Measurements from ENCODE around the gene OTUB2. TPM values are rescaled to one million over a fixed set of nuclear protein-coding genes. Genes with fewer than 3 reads are reported as not detected.

The OTUB2 gene
- total RNA-seq, 4 donors from 2014 or later: 0.21 to 0.66 (median 0.60) TPM; not detected in 1

DNA sequence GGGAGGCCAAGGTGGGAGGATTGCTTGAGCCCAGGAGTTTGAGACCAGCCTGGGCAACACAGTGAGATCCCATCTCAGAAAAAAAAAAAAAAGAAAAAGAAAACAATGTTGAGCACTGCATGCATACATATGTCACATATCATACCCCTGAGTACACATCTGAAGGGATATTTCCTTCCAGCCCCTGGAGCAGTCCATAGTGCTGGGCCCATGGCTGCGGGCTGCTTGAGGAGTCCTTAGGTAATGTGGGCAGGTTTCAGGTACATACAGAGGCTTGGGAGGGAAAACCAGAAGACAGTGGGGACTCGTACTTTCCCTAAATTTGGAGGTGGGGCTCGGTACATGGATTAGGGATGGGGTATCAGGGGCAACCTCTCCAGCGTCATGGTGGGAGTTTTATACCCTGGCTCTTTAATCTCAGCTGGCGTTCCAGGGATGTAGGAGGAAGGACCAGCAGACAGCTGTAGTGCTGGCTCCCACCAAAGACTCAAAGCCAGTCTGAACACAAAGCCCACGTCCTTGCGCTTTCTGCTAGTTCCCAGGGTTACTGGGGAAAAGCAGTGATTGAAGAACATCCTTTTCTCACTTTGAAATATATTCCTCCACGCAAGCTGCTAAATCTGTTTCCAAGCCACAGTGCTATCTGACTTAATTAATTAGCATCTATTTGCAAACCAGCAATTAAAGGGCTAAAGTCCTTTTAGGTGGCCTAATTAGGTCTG lies 5.2 kb downstream of the OTUB2 start:
- 88 to 89% methylated on average over 8 of the region's 8 CpGs for WGBS, 2 donors

DNA sequence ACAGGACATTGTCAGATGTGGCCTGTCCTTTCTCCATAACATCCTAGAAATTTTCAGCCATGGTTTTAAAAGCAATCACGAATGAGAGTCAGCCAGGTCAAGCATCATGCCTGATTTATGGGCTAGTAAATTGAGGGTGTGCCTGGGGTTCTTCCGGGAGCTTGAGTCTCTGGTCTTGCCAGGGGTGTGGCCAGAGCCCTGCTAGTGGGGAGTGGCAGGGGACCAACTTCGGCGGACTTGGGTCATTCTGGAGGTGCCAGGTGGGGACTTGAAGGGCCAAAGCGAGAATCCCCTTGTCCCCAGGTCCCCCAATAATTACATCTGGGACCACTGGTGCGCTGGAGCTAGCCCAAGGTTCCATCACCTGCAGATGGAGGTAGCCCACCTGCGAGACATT lies 5.7 kb downstream of the OTUB2 start:
- H3K9me3 ChIP-seq: no peaks in the 10 kb centered on the region
- no peaks in the 10 kb centered on the region for H3K36me3 ChIP-seq
- no peak overlapping the region for H3K4me3 ChIP-seq
- DNase-seq (ENCODE audit: low spot score in 2 of 2): no peak
- H3K4me1 ChIP-seq: peaks cover 0 to 7% (median 0%) of the 10 kb centered on the region in 4 donors
- WGBS, 2 donors: 67 to 71% methylated on average over 7 of the region's 7 CpGs
- TF ChIP-seq POLR2A (IDR thresholded peaks at IDR 0.05): no peak
- no peak overlapping the region for H3K27ac ChIP-seq
- no peaks in the 10 kb centered on the region for H3K27me3 ChIP-seq

More for the DNA sequence above, 5.2 kb downstream of the OTUB2 start:
- no peak overlapping the region for H3K27ac ChIP-seq
- H3K4me1 ChIP-seq: peaks cover 0 to 13% (median 0%) of the 10 kb centered on the region in 4 donors
- DNase-seq (ENCODE audit: low spot score in 2 of 2): no peak
- H3K9me3 ChIP-seq: no peaks in the 10 kb centered on the region
- TF ChIP-seq, protein P1, sequence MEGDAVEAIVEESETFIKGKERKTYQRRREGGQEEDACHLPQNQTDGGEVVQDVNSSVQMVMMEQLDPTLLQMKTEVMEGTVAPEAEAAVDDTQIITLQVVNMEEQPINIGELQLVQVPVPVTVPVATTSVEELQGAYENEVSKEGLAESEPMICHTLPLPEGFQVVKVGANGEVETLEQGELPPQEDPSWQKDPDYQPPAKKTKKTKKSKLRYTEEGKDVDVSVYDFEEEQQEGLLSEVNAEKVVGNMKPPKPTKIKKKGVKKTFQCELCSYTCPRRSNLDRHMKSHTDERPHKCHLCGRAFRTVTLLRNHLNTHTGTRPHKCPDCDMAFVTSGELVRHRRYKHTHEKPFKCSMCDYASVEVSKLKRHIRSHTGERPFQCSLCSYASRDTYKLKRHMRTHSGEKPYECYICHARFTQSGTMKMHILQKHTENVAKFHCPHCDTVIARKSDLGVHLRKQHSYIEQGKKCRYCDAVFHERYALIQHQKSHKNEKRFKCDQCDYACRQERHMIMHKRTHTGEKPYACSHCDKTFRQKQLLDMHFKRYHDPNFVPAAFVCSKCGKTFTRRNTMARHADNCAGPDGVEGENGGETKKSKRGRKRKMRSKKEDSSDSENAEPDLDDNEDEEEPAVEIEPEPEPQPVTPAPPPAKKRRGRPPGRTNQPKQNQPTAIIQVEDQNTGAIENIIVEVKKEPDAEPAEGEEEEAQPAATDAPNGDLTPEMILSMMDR (IDR thresholded peaks at IDR 0.05): no peak
- TF ChIP-seq POLR2A (IDR thresholded peaks at IDR 0.05): no peak
- no peak for TF ChIP-seq EP300 (IDR thresholded peaks at IDR 0.05)
- no peaks in the 10 kb centered on the region for H3K27me3 ChIP-seq
- no peaks in the 10 kb centered on the region for H3K36me3 ChIP-seq
- no peak overlapping the region for H3K4me3 ChIP-seq

DNA sequence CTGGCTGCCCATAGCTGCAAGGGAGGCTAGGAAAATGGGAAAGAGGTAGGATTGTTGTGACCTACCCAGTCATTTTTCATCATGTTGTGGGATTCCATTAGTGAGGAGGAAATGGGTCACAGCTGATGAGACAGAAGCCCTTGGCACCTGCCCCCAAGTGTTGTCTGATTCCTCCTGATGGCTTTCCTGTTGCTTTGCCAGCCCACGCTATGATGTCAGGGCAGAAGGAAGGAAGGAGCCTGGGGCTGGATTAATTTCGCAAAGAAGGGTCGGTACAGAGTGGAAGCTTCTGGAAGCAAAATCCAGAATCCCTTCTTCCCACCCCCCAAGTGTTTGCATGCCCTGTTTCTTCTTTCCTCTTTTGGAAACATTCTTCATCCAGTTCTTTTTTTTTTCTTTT lies 8.7 kb downstream of the OTUB2 start:
- no peak for DNase-seq (ENCODE audit: low spot score in 2 of 2)
- Histone ChIP-seq H3K27me3 (no peaks in the 10 kb centered on the region), H3K4me3 (no peak overlapping the region), H3K4me1 (no peaks in the 10 kb centered on the region), H3K9me3 (no peaks in the 10 kb centered on the region), H3K27ac (no peak overlapping the region), H3K36me3 (peaks cover 0 to 6% (median 0%) of the 10 kb centered on the region in 3 donors)
- TF ChIP-seq, protein P1 (IDR thresholded peaks at IDR 0.05): no peak
- WGBS, 2 donors: 82 to 87% methylated on average over 3 of the region's 3 CpGs

DNA sequence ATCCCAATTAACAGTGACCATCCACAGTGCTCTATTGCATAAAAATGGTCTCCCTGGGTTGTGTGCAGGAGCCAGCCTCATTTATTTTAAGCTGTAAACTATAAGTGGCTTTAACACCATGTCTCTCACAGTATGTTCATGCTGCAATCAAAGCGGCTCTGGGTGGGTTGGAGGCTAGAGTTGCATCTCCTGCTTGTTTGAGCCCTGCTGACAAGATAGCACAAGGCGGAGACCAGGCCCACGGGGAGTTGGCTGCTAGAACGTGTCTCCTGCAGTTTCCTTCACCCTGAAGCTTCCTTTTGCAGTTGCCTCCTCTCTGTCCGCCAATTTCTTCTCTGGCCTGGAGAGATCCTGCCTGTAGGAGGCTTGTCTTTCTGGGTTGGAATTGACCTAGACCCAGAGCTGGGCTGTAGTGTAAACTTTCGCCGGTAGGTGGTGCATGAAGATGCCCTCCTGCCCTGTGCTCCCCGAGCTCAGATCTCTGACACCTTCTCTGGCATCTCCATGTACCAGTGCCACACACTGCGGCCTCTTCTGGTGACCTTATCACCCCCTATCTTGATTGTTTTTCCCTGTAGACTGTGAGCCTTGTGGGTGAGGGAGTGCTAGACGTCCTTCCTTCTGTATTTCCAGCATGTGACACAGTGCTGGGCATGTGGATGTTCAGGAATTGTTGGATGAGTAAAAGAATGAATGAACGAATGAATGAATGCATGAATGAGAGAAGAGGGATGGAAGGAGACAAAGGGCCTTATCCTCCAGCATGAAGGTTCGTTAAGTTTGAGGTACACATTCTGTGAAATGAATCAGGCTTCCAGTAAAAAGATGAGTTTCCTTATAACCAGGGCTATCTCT lies 10.4 kb downstream of the OTUB2 start:
- Histone ChIP-seq H3K9me3 (no peaks in the 10 kb centered on the region), H3K4me1 (no peaks in the 10 kb centered on the region), H3K27ac (no peak overlapping the region), H3K4me3 (no peak overlapping the region), H3K27me3 (no peaks in the 10 kb centered on the region), H3K36me3 (peaks cover 0 to 6% (median 0%) of the 10 kb centered on the region in 3 donors)
- DNase-seq (ENCODE audit: low spot score in 2 of 2): peak; percentile 61 to 87
- 34 to 36% methylated on average over 12 of the region's 12 CpGs for WGBS, 2 donors
- no peak for TF ChIP-seq EP300 (IDR thresholded peaks at IDR 0.05)
- no peak for TF ChIP-seq POLR2A (IDR thresholded peaks at IDR 0.05)
- TF ChIP-seq, protein P1 (IDR thresholded peaks at IDR 0.05): peak; percentile 75 to 86 (median 82)

DNA sequence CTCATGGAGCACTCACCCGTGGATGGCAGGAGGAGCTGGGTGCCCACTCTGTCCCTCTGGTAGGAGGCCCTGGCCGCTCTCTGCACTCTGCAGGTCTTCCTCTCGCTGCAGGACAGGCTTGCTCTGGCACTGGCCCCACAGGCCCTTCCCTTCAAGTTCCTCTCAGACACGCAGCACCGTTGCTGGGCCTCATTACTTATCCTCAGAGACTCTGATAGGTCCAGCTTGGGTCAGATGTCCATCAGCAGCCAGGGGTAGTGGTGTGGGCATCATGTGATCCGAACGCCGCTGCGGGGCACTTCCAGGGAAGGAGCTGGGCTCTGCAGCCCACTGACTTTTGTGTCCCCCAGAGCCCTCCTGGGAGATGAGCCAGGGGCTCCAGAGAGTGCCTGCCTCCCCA lies 11.8 kb downstream of the OTUB2 start:
- 84 to 85% methylated on average over 9 of the region's 9 CpGs for WGBS, 2 donors
- DNase-seq (ENCODE audit: low spot score in 2 of 2): no peak
- no peak overlapping the region for H3K27ac ChIP-seq
- peaks cover 0 to 6% (median 0%) of the 10 kb centered on the region in 3 donors for H3K36me3 ChIP-seq
- H3K27me3 ChIP-seq: no peaks in the 10 kb centered on the region
- no peak for TF ChIP-seq EP300 (IDR thresholded peaks at IDR 0.05)
- TF ChIP-seq, protein P1 (IDR thresholded peaks at IDR 0.05): no peak
- TF ChIP-seq POLR2A (IDR thresholded peaks at IDR 0.05): no peak
- no peaks in the 10 kb centered on the region for H3K9me3 ChIP-seq
- H3K4me1 ChIP-seq: peaks cover 0 to 10% (median 2%) of the 10 kb centered on the region in 4 donors
- no peak overlapping the region for H3K4me3 ChIP-seq
